Uterus (tissue), 2 donors: ENCODE measurements around the gene ABCD3.

Experiments
- POLR2A ChIP-seq, 2 donors: fragments of 450-650 bp; IDR thresholded peaks; one replicate each; pipeline ENCODE4 v1.6.1; 2016; ENCODE audit warnings: antibody characterized with exemption in 2 of 2, mild to moderate bottlenecking in 1 of 2, moderate library complexity in 1 of 2
- TF ChIP-seq, protein P1 (sequence below), 4 experiments: fragments of 200-600 bp in 2 of 4; fragments of 450-650 bp in 2 of 4; sonication (generic) in 2 of 4; IDR thresholded peaks; one replicate each; pipeline ENCODE4 v1.5.1; 2016 to 2019; ENCODE audit warnings: antibody characterized with exemption in 4 of 4, mild to moderate bottlenecking in 2 of 4, moderate library complexity in 1 of 4

- TF ChIP-seq, protein P1, sequence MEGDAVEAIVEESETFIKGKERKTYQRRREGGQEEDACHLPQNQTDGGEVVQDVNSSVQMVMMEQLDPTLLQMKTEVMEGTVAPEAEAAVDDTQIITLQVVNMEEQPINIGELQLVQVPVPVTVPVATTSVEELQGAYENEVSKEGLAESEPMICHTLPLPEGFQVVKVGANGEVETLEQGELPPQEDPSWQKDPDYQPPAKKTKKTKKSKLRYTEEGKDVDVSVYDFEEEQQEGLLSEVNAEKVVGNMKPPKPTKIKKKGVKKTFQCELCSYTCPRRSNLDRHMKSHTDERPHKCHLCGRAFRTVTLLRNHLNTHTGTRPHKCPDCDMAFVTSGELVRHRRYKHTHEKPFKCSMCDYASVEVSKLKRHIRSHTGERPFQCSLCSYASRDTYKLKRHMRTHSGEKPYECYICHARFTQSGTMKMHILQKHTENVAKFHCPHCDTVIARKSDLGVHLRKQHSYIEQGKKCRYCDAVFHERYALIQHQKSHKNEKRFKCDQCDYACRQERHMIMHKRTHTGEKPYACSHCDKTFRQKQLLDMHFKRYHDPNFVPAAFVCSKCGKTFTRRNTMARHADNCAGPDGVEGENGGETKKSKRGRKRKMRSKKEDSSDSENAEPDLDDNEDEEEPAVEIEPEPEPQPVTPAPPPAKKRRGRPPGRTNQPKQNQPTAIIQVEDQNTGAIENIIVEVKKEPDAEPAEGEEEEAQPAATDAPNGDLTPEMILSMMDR (IDR thresholded peaks at IDR 0.05), result no peak
- TF ChIP-seq POLR2A (IDR thresholded peaks at IDR 0.05), result no peak
These were observed 45.0 kb downstream of the ABCD3 start for GRCh38 chr1:94463056-94463764.
